ENCODE data around the gene TGFB1.
"Not testable (repeated sequence)": the region's sequence is repeated elsewhere in the genome, so short reads cannot be mapped to it uniquely, and the experiment has no call there.

Gene TGFB1

GRCh38 chr19:41353466-41354342 lies at the start of gene TGFB1:
TGFB1 (minus strand) TSS chr19:41353922; CDS start chr19:41353044, 878 bp downstream.
- peak; percentile 89 for DNase-seq (ENCODE audit: low read depth)

- DNase-seq (ENCODE audit: low read depth) = no peak
Observed at GRCh38 chr19:41402010-41402409, 48.3 kb upstream of the TGFB1 start.

- DNase-seq (ENCODE audit: low read depth) = no peak
Observed at GRCh38 chr19:41401483-41401882, 47.8 kb upstream of the TGFB1 start.

- no peak for DNase-seq (ENCODE audit: low read depth)
Observed at GRCh38 chr19:41399525-41399924, 45.8 kb upstream of the TGFB1 start.

GRCh38 chr19:41399091-41399490 lies 45.4 kb upstream of the TGFB1 start:
- DNase-seq (ENCODE audit: low read depth) = no peak

- no peak for DNase-seq (ENCODE audit: low read depth)
Observed at GRCh38 chr19:41398598-41398997, 44.9 kb upstream of the TGFB1 start.

- DNase-seq (ENCODE audit: low read depth) = no peak
Observed at GRCh38 chr19:41398050-41398418, 44.3 kb upstream of the TGFB1 start.

- DNase-seq (ENCODE audit: low read depth) = peak; percentile 98
Observed at GRCh38 chr19:41397086-41398049, 43.6 kb upstream of the TGFB1 start, which contains the start of the genes BCKDHA and EXOSC5. BCKDHA (plus strand) TSS chr19:41397818; CDS start chr19:41397828, 10 bp downstream. EXOSC5 (minus strand) TSS chr19:41397359; CDS start chr19:41397328, 31 bp downstream.

GRCh38 chr19:41395355-41395754 lies 41.6 kb upstream of the TGFB1 start:
- DNase-seq (ENCODE audit: low read depth) = no peak

- DNase-seq (ENCODE audit: low read depth) = no peak
Observed at GRCh38 chr19:41392775-41393174, 39.1 kb upstream of the TGFB1 start.

GRCh38 chr19:41391618-41392017 lies 37.9 kb upstream of the TGFB1 start:
- DNase-seq (ENCODE audit: low read depth) = no peak

- no peak for DNase-seq (ENCODE audit: low read depth)
Observed at GRCh38 chr19:41386442-41386841, 32.7 kb upstream of the TGFB1 start.

- DNase-seq (ENCODE audit: low read depth) = no peak
Observed at GRCh38 chr19:41384351-41384750, 30.6 kb upstream of the TGFB1 start.

- not testable (repeated sequence) for DNase-seq (ENCODE audit: low read depth)
Observed at GRCh38 chr19:41381536-41381935, 27.8 kb upstream of the TGFB1 start.

GRCh38 chr19:41377977-41378709 lies 24.4 kb upstream of the TGFB1 start:
- DNase-seq (ENCODE audit: low read depth) = no peak

GRCh38 chr19:41376998-41377365 lies 23.3 kb upstream of the TGFB1 start:
- no peak for DNase-seq (ENCODE audit: low read depth)

- DNase-seq (ENCODE audit: low read depth) = no peak
Observed at GRCh38 chr19:41376241-41376997, 22.7 kb upstream of the TGFB1 start, which contains the start of gene TMEM91. TMEM91 (plus strand) TSS chr19:41376533; CDS start chr19:41378310, 1,777 bp downstream.

- DNase-seq (ENCODE audit: low read depth) = no peak
Observed at GRCh38 chr19:41373993-41374392, 20.3 kb upstream of the TGFB1 start.

- no peak for DNase-seq (ENCODE audit: low read depth)
Observed at GRCh38 chr19:41372501-41372900, 18.8 kb upstream of the TGFB1 start.

GRCh38 chr19:41371541-41371940 lies 17.8 kb upstream of the TGFB1 start:
- DNase-seq (ENCODE audit: low read depth) = no peak

GRCh38 chr19:41371119-41371518 lies 17.4 kb upstream of the TGFB1 start:
- DNase-seq (ENCODE audit: low read depth) = not testable (repeated sequence)

All from stimulated activated CD8-positive, alpha-beta memory T cell treated with anti-CD3 and anti-CD28 coated beads, Interleukin-4, amount 100 ng/mL, for 24 hours (primary cell).